Measurements from ENCODE around the gene JOSD2. TPM values are rescaled to one million over a fixed set of nuclear protein-coding genes. Genes with fewer than 3 reads are reported as not detected.

JOSD2 gene
- total RNA-seq, 1 donor, result 22.8 TPM

GRCh38 chr19:50479761-50480251 lies 31.2 kb downstream of the JOSD2 start:
- Histone ChIP-seq H3K9me3 (ENCODE audit: low read depth, low read length) (no peaks in the 10 kb centered on the region), H3K79me2 (ENCODE audit: insufficient read depth, low read length) (peaks cover 23% of the 10 kb centered on the region), H3K4me3 (ENCODE audit: insufficient read depth, low read length) (no peak overlapping the region), H4K20me1 (ENCODE audit: insufficient read depth, low read length) (peaks cover 23% of the 10 kb centered on the region), H3K27ac (ENCODE audit: low read depth, low read length) (no peak overlapping the region), H3K4me1 (ENCODE audit: insufficient read depth, low read length) (peaks cover 7% of the 10 kb centered on the region), H3K4me2 (ENCODE audit: insufficient read depth, low read length) (no peak overlapping the region), H3K27me3 (ENCODE audit: insufficient read depth, low read length) (no peaks in the 10 kb centered on the region), H2AFZ (ENCODE audit: low read length) (no peak overlapping the region), H3K36me3 (ENCODE audit: insufficient read depth, low read length) (peaks cover 10% of the 10 kb centered on the region)
- no peak for DNase-seq (ENCODE audit: insufficient read length, low spot score, missing footprints)
- no peak for TF ChIP-seq CTCF (IDR thresholded peaks at IDR 0.05; ENCODE audit: extremely low read depth, low read depth, low read length)

- peak; percentile 97 for DNase-seq (ENCODE audit: insufficient read length, low spot score, missing footprints)
- Histone ChIP-seq H3K79me2 (ENCODE audit: insufficient read depth, low read length) (peaks cover 23% of the 10 kb centered on the region), H3K4me2 (ENCODE audit: insufficient read depth, low read length) (no peak overlapping the region), H3K27me3 (ENCODE audit: insufficient read depth, low read length) (no peaks in the 10 kb centered on the region), H3K36me3 (ENCODE audit: insufficient read depth, low read length) (peaks cover 10% of the 10 kb centered on the region), H3K4me1 (ENCODE audit: insufficient read depth, low read length) (peaks cover 7% of the 10 kb centered on the region), H2AFZ (ENCODE audit: low read length) (no peak overlapping the region), H3K27ac (ENCODE audit: low read depth, low read length) (no peak overlapping the region), H3K4me3 (ENCODE audit: insufficient read depth, low read length) (no peak overlapping the region), H4K20me1 (ENCODE audit: insufficient read depth, low read length) (peaks cover 23% of the 10 kb centered on the region), H3K9me3 (ENCODE audit: low read depth, low read length) (no peaks in the 10 kb centered on the region)
- TF ChIP-seq CTCF (IDR thresholded peaks at IDR 0.05; ENCODE audit: extremely low read depth, low read depth, low read length), result peak; percentile 67
Measured at GRCh38 chr19:50478901-50479715, 31.9 kb downstream of the JOSD2 start.

- no peak overlapping the region for H2AFZ ChIP-seq (ENCODE audit: low read length)
- peaks cover 23% of the 10 kb centered on the region for H4K20me1 ChIP-seq (ENCODE audit: insufficient read depth, low read length)
- H3K9me3 ChIP-seq (ENCODE audit: low read depth, low read length), result no peaks in the 10 kb centered on the region
- peak overlapping the region; percentile 99 for H3K4me3 ChIP-seq (ENCODE audit: insufficient read depth, low read length)
- H3K36me3 ChIP-seq (ENCODE audit: insufficient read depth, low read length), result peaks cover 10% of the 10 kb centered on the region
- peaks cover 7% of the 10 kb centered on the region for H3K4me1 ChIP-seq (ENCODE audit: insufficient read depth, low read length)
- H3K27me3 ChIP-seq (ENCODE audit: insufficient read depth, low read length), result no peaks in the 10 kb centered on the region
- H3K27ac ChIP-seq (ENCODE audit: low read depth, low read length), result no peak overlapping the region
- H3K4me2 ChIP-seq (ENCODE audit: insufficient read depth, low read length), result peak overlapping the region; percentile 84
- TF ChIP-seq CTCF (IDR thresholded peaks at IDR 0.05; ENCODE audit: extremely low read depth, low read depth, low read length), result no peak
- no peak for DNase-seq (ENCODE audit: insufficient read length, low spot score, missing footprints)
- H3K79me2 ChIP-seq (ENCODE audit: insufficient read depth, low read length), result peaks cover 23% of the 10 kb centered on the region
Measured at GRCh38 chr19:50477751-50478515, 33.1 kb downstream of the JOSD2 start.

- Histone ChIP-seq H3K4me3 (ENCODE audit: insufficient read depth, low read length) (peak overlapping the region; percentile 99), H4K20me1 (ENCODE audit: insufficient read depth, low read length) (peaks cover 23% of the 10 kb centered on the region), H3K4me1 (ENCODE audit: insufficient read depth, low read length) (peaks cover 7% of the 10 kb centered on the region), H2AFZ (ENCODE audit: low read length) (peak overlapping the region; percentile 93), H3K36me3 (ENCODE audit: insufficient read depth, low read length) (peaks cover 10% of the 10 kb centered on the region), H3K27ac (ENCODE audit: low read depth, low read length) (peak overlapping the region; percentile 67), H3K4me2 (ENCODE audit: insufficient read depth, low read length) (peak overlapping the region; percentile 84), H3K27me3 (ENCODE audit: insufficient read depth, low read length) (no peaks in the 10 kb centered on the region), H3K79me2 (ENCODE audit: insufficient read depth, low read length) (peaks cover 23% of the 10 kb centered on the region), H3K9me3 (ENCODE audit: low read depth, low read length) (no peaks in the 10 kb centered on the region)
- TF ChIP-seq CTCF (IDR thresholded peaks at IDR 0.05; ENCODE audit: extremely low read depth, low read depth, low read length), result no peak
- no peak for DNase-seq (ENCODE audit: insufficient read length, low spot score, missing footprints)
Measured at GRCh38 chr19:50476907-50477238, 34.1 kb downstream of the JOSD2 start.

Measured in osteoblast (primary cell).